Activated T-cell treated with anti-CD3 and anti-CD28 coated beads, Interleukin-2, amount 50 U/mL, for 72 hours (primary cell): ENCODE measurements around the gene FOXF1. TPM values are rescaled to one million over a fixed set of nuclear protein-coding genes. Genes with fewer than 3 reads are reported as not detected.

ENCODE experiments used
- ATAC-seq, 2 donors: fragments of 150-1000 bp; cut with Tn5 transposase; replicated peaks in 1 of 2; 2 replicates each; pipeline ENCODE4 v1.10.0; 2021; ENCODE audit warnings: moderate library complexity in 2 of 2, mild to moderate bottlenecking in 1 of 2
- DNase-seq, 2 donors: peaks; one replicate each; pipeline ENCODE4 v3.0.0; 2021 to 2022; ENCODE audit warnings: mixed read lengths in 1 of 2
- H3K27ac Mint-ChIP-seq: one replicate; pipeline ENCODE4 v1.8.0; 2022; ENCODE audit warnings: mild to moderate bottlenecking, moderate library complexity, mixed read lengths
- H3K27me3 Mint-ChIP-seq: one replicate; pipeline ENCODE4 v1.8.0; 2022; ENCODE audit warnings: low read depth, mixed read lengths
- H3K36me3 Mint-ChIP-seq, 2 donors: one replicate each; pipeline ENCODE4 v1.8.0; 2022; ENCODE audit warnings: mixed read lengths in 2 of 2, mild to moderate bottlenecking in 1 of 2; ENCODE audit not compliant: insufficient read depth in 2 of 2
- H3K4me1 Mint-ChIP-seq: one replicate; pipeline ENCODE4 v1.8.0; 2022; ENCODE audit warnings: low read depth, mixed read lengths
- H3K4me3 Mint-ChIP-seq, 2 donors: one replicate each; pipeline ENCODE4 v1.8.0; 2022; ENCODE audit warnings: mild to moderate bottlenecking in 2 of 2, mixed read lengths in 2 of 2, moderate library complexity in 2 of 2
- H3K9me3 Mint-ChIP-seq, 2 donors: one replicate each; pipeline ENCODE4 v1.8.0; 2022; ENCODE audit warnings: mixed read lengths in 2 of 2
- total RNA-seq, 2 donors: library from RNA; stranded (reverse); gene quantifications; one replicate each; pipeline ENCODE4 v1.2.3, GENCODE V29; 2022

Gene FOXF1
- total RNA-seq, 2 donors from 2014 or later, result not detected

DNA sequence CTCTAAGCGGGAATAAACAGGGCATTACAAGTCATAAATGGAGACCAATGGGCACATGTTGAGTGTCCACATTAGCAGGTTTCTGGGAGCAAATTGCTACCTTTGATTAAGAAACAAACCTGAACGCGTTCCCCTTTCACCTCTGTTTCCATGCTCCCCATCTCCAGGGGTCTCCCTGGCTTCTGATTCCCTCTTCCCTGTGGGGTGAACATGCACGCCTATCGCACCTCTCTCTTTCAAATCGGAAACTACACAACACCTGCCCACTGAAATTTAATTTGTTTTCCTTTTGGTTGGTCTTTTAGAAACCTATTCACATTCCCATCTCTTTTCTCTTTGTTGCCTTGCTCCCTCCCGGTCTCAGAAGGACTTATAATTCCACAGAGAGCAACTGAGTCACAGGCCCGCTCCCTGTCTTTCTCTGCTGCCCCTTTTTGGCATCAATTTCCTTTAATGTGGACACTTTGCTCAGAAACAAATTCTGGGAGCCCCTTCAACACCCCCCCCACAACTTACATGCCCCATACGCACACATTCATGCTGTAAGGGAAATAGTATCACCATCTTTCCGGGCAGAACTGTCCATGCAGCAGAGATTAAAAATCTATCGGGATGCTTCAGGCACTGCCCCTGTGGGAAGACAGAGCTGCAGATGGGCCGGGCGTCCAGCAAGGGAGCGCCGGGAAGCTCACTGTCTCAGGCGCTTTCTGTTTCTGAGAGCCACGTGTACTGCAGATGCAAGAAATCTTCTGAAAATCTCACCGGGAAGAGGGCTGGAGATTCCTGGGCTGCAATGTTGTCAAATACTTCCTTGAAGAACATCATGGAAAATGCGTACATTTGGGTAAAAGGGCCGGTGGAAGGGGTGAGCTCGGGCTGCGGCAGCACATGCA is 7.2 kb upstream of the FOXF1 start:
- ATAC-seq (no peak), DNase-seq (no peak)
- peaks cover 0 to under 1% of the 10 kb centered on the region in 2 donors for H3K36me3 Mint-ChIP-seq
- H3K4me1 Mint-ChIP-seq, result peaks cover 23% of the 10 kb centered on the region
- H3K27me3 Mint-ChIP-seq, result peaks cover 93% of the 10 kb centered on the region
- no peak overlapping the region for H3K27ac Mint-ChIP-seq
- H3K9me3 Mint-ChIP-seq, result no peaks in the 10 kb centered on the region
- H3K4me3 Mint-ChIP-seq, result no peak overlapping the region

DNA sequence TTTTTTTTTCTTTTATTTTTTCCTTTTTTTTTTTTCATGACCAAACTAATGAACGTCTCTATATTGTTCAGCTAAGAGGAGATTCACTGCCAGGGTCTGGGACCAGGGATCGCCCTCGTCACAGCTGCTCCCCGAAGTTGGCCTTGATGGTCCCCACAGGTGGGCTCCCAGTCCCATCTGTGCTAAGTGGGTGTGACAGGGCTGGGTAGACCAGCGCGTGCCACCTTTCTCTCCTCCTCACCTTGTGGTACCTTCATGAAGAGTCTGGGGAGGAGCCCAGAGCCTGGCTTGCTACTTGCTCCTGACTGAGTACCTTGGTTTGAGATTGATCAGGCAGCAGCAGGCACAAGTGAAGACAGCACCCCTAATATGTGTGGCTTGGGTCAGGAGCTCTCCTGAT is 6.5 kb upstream of the FOXF1 start:
- Mint-ChIP-seq H3K36me3 (no peaks in the 10 kb centered on the region), H3K4me1 (peaks cover 23% of the 10 kb centered on the region), H3K9me3 (no peaks in the 10 kb centered on the region), H3K27ac (no peak overlapping the region), H3K27me3 (peaks cover 89% of the 10 kb centered on the region), H3K4me3 (no peak overlapping the region)
- DNase-seq (no peak), ATAC-seq (no peak)

DNA sequence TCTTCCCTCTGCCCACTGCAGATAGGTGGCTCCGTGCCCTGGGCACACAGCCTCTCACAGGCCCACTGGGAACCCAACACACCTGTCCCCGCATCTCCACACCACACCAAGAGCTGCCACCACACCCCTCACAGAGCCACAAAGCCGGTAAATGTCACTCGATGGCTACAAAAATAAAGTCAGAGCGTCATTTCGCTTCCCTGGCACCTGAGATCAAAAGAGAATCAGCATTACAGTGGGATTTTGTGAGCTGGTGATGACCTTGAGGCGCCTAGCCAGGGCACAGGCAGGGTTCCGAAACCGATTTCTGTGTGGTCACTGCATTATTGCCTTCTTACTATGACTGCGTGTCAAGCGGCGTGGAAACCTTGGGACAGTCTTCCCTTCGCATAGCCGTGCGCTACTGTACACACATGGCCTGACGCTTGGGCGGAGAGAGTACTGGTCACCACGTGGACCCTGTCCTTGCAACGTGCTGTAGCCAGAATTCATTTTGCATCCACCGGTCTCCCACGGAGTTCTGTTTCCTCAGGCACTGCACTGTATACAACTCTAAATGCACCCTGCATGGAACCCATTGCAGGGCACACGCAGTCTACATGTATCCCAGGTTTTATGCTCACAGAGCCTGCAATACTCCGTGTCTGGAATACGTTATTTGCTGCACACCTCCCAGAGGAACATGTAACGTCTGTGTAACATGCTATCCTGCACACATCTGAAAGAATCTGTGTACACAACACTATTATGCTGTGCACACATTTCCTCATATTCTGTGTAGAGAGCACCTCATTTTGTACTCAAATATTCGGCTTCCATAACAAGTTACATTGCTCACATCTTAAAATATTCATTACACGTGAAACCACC is 5.8 kb upstream of the FOXF1 start:
- Mint-ChIP-seq H3K9me3 (no peaks in the 10 kb centered on the region), H3K27me3 (peaks cover 88% of the 10 kb centered on the region)

DNA sequence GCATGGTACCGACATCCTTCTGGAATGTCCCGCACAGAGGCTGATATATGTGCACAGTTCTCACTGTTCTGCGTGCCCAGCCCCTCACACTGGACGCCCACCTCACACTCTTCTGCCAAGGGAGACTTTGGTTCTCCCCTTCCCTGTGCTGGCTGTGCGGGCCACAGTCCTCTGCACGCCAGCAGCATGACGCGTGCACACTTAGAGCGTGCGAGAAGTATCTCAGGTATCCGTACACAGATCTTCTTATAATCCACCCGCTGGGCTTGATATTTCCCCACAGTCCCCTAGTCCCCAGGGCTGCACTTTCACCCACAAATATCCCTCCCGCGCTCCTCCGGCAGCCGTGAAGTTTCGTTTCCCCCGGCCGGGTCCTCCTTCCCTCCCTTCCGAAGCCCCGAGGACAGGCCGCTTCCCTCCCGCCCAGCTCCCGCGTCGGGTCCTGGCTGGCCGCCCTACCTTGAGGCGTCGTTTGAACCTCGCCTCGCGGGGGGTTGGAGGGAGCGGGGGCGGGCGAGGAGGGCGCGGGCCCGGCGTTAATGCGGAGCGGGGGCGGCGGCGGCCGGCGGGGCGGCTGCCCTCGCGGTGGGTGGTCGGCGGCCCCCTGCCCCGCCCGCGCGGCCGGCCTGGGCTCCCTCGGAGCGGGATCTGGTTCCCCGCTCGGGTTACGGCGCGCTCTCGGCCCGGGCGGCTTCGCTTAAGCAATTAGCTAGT is 5.0 kb upstream of the FOXF1 start:
- Mint-ChIP-seq H3K9me3 (no peaks in the 10 kb centered on the region), H3K4me3 (peak overlapping the region in 1 of 2 donors; percentile 29), H3K27ac (no peak overlapping the region), H3K36me3 (peaks cover 0 to 2% of the 10 kb centered on the region in 2 donors), H3K27me3 (peaks cover 82% of the 10 kb centered on the region), H3K4me1 (peaks cover 29% of the 10 kb centered on the region)
- no peak for ATAC-seq
- DNase-seq, result no peak

More for the DNA sequence above, 5.8 kb upstream of the FOXF1 start:
- H3K27ac Mint-ChIP-seq, result no peak overlapping the region
- ATAC-seq (no peak), DNase-seq (no peak)
- peaks cover 29% of the 10 kb centered on the region for H3K4me1 Mint-ChIP-seq
- H3K4me3 Mint-ChIP-seq, result no peak overlapping the region
- H3K36me3 Mint-ChIP-seq, result peaks cover 0 to 2% of the 10 kb centered on the region in 2 donors

DNA sequence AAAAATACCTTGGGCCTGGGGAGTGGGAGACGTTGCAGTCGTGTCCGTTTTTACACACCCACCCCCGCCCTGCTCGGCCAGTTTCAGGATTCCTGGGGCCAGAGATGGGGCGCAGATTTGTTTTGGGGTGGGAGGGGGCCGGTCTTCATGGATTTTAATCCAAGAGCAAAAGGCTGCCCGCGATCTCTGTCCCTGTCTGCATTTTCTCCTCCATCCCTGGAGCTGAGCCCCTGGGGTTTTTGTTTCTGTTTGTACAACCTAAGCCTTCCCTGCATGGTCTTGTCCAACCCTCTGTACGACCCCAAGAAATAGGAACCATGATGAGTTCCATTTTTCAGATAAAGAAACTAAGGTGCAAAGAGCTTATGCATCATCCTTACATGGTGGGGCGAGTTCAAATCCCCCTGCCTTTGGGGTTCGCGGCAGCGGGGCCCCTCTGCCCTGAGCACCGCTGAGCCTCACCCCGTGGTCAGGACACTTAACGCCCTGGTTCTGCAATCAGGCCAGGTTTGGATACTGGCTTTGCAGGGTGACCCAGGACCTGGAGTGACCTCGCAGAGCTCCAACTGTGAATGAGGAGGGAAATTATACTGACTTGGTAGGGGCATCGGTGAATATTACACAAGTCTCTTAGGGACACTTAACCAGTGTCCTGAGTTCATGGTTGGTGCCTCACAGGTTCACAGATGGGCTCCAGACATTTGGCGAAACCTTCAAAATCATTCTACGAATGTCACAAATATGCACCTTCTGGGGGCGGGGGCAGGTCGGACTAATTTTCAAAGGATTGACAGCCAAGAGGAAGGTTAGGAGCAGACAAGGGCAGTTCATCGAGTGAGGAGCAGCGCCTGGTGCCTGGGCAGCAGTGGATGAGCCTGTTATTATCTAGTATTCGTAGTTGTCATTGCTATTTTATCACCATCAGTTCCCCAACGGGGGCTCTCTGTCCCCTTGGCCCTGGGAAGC is 4.1 kb upstream of the FOXF1 start:
- ATAC-seq, result no peak
- peaks cover 2% of the 10 kb centered on the region in 2 donors for H3K36me3 Mint-ChIP-seq
- H3K4me1 Mint-ChIP-seq, result peaks cover 29% of the 10 kb centered on the region
- peak overlapping the region; percentile 34 for H3K27ac Mint-ChIP-seq
- H3K4me3 Mint-ChIP-seq, result peak overlapping the region; percentile 50
- DNase-seq, result no peak
- H3K27me3 Mint-ChIP-seq, result peaks cover 75% of the 10 kb centered on the region
- no peaks in the 10 kb centered on the region for H3K9me3 Mint-ChIP-seq

DNA sequence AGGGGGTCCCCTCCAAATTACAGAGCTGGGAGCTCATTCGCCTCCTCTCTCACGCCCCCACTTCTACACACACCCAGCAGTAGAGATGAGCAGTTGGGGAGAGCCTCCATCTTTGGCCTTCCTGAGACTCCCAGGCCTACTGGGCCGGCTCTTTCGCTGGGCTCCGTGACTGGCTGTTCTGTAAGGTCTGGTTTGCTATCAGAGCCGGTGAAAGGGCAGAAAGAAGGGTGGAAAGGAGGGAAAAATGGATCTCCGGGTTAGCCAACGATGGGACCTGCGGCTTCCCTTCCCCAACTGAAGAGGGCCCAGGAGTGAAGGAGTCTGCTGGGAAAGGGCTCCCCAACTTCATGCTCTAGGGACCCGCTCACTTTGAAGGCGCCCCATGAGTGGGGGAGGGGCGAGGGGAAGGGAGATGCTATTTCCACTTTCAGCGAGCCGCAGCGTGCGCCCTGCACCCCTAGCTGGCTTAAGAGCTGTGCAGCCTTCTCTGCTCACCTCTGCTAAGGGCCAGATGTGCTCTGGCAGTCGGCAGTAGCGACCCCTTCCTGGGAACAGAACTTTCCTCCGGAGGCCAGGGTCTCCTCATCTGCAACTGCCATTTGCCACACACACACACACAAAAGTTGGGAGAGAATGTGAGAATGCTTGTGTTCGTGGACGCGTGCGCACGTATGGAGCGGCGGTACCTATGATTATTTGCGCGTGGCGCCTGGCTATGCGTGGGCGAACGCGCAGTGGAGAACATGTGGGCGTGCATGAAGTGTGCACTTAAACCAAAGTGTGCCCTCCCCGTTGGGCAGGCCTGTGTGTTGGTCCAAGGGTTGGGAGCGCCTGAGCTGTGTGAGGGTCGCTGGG is 2.9 kb upstream of the FOXF1 start:
- peaks cover 29% of the 10 kb centered on the region for H3K4me1 Mint-ChIP-seq
- H3K36me3 Mint-ChIP-seq, result peaks cover 2 to 4% of the 10 kb centered on the region in 2 donors
- no peak for DNase-seq
- H3K27me3 Mint-ChIP-seq, result peaks cover 70% of the 10 kb centered on the region
- H3K4me3 Mint-ChIP-seq, result peak overlapping the region; percentile 37 to 66
- H3K9me3 Mint-ChIP-seq, result no peaks in the 10 kb centered on the region
- H3K27ac Mint-ChIP-seq, result peak overlapping the region; percentile 83
- no peak for ATAC-seq

DNA sequence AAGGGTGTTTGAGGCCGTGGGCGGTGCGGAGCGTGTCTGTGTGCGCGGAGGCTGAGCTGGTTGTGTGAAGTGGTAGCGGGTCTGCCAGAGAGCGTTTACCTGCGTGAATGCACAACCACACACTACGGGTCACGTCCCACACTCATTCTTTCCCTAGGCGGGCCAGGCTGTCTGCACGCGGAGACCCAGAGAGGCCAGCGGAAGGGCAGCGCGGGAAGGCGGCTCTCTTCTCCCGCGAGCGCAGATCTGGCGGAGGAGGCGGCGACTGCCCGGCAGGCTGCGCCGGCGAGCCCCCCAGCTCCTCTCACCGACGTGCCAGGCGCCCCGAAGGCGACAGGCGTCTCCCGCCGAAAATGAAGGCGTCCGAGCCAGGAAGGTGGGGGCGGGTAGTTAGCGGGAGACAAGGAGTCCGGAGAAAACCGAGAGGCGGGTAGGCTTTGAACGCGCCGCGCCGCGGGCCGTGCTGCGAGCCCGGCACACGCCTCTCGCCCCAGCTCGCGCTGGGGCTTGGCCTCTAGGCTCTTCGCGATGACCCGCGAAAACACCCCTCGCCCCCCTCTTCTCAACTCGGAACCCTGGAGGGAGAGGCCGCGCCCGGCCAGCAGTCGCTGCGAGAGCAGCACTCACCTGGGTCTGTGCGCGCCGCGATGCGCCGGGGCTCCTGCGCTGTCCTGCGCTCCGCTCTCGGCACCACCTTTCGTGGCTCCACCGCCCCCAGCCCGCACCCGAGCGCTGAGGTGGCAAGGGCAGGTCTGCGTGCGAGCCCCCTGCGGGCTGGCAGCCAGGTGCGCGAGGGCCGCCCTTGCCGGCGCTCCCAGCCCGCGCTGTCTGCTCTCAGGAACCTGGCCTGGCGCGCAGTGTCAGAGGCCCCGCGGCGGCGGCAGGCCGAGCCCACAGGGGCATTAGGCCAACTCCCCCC is 2.0 kb upstream of the FOXF1 start:
- Mint-ChIP-seq H3K27ac (no peak overlapping the region), H3K4me1 (peaks cover 29% of the 10 kb centered on the region)
- ATAC-seq, result no peak

DNA sequence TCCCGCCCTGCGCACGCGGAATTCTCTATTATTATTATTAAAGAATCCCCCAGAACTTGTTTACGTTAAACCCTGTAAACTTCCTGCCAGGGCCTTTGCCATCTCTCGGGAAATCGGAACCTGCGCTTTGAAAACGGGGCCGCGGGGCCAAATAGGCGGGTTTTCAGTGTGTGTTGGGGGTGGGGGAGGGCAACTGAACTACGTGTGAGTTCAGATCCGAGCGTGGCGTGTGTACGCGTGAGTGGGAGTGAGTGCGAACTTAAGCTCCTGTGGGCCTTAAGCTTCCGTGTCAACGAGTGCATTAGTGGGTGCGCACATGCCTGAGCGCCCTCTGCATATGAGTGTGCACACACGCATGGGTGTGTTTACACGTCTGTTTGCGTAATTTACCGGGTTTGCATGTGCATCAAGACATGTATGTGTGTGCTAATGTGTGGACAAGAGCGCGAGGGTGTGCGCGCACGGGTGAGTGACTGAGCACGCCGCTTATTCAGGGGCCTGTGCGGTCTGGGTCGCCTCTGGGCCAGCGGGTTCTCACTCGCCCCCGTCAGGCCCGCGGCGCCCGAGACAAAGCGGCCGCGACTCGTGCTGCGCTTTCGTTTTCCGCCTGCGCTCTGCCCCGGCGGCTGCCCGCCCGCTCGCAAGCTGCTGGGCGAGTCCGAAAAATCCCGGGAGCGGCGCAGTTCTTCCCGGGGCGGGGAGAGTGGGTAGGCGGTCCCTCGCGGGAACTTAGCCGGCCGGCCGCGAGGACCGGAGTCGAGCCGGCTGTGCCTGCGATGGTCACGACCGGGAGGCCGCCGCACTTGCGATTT is 1.2 kb upstream of the FOXF1 start:
- H3K4me3 Mint-ChIP-seq, result peak overlapping the region; percentile 72 to 82
- H3K9me3 Mint-ChIP-seq, result no peaks in the 10 kb centered on the region
- H3K27ac Mint-ChIP-seq, result peak overlapping the region; percentile 6
- H3K27me3 Mint-ChIP-seq, result peaks cover 70% of the 10 kb centered on the region
- peak; percentile 43 for ATAC-seq
- peak; percentile 39 to 40 for DNase-seq
- peaks cover 29% of the 10 kb centered on the region for H3K4me1 Mint-ChIP-seq
- H3K36me3 Mint-ChIP-seq, result peaks cover 2 to 4% of the 10 kb centered on the region in 2 donors

More for the DNA sequence above, 2.0 kb upstream of the FOXF1 start:
- H3K27me3 Mint-ChIP-seq, result peaks cover 70% of the 10 kb centered on the region
- H3K36me3 Mint-ChIP-seq, result peaks cover 2 to 4% of the 10 kb centered on the region in 2 donors
- H3K4me3 Mint-ChIP-seq, result peak overlapping the region; percentile 72 to 82
- DNase-seq, result no peak
- H3K9me3 Mint-ChIP-seq, result no peaks in the 10 kb centered on the region

DNA sequence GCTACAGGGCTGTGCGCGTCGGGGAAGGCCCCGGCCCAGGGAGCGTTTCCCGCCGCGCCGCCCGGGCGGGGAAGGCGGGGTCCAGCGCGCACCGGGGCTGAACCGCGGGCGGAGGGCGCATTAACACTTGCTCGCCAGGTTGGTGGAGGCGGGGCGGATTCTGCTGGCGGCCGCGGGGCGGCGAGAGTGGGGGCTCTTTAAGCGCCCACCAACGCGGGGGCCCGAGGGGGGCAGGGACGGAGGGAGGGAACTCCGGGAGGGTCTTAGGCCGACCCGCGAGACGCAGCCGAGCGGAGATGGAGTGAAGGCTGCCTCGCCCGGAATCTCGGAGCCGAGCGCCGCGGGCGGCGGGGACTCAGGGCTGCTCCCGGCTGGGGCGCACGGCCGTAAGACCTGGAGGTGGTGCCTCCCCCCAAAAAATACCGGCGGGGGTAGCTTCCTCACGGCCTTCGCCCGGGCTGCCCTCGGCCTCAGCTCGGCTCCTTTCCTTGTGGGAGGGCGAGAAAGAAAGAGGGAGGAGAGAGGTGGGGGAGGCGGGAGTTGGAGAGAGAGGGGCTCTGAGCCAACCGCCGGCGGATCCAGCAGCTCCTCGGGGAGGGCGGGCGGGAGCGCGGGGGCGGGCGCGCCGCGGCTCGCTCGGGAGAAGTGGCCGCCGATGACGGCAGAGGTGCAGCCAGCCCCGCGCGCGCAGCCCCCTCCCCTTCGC is 415 bp upstream of the FOXF1 start:
- Mint-ChIP-seq H3K27me3 (peaks cover 70% of the 10 kb centered on the region), H3K4me1 (peaks cover 28% of the 10 kb centered on the region), H3K9me3 (no peaks in the 10 kb centered on the region), H3K4me3 (peak overlapping the region; percentile 72 to 82), H3K36me3 (peaks cover 2 to 4% of the 10 kb centered on the region in 2 donors), H3K27ac (no peak overlapping the region)
- no peak for DNase-seq
- peak; percentile 28 to 36 for ATAC-seq
